Panc1 (cell line): ENCODE measurements around the gene PDS5A.

Experiments
- SIN3A ChIP-seq: IDR thresholded peaks from 2 replicates; pipeline ENCODE4 v1.6.1; 2012; ENCODE audit warnings: low read depth, mild to moderate bottlenecking, low read length, moderate library complexity, borderline replicate concordance; ENCODE audit not compliant: insufficient read depth
- TF ChIP-seq, protein P1 (sequence below): fragments of 450-650 bp; IDR thresholded peaks from 2 replicates; pipeline ENCODE4 v1.5.1; 2017; ENCODE audit warnings: mild to moderate bottlenecking
- TF ChIP-seq, protein P2 (sequence below), 2 experiments: IDR thresholded peaks; 2 replicates each; pipeline ENCODE4 v1.6.1; 2011 to 2012; ENCODE audit warnings: low read depth in 2 of 2, control low read depth in 1 of 2, low read length in 1 of 2, mild to moderate bottlenecking in 1 of 2, moderate library complexity in 1 of 2; ENCODE audit not compliant: insufficient read depth in 1 of 2

DNA sequence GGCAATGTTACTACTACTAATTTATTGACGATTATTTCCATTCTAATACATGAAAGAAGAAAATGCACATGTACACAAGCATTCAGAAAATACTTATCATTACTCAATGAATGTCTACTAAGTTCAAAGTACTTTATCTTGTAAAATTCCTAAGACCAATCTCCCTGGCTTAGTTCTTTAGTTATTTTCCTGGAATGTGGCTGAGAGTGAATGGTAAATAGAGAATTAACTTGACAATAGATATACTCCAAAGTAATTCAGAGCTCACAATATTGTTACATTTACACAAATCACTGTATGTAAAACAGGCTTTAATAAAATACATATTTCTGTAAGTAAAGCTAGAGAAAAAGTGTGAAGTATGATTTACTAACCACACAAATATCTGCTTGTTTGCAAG is 79.7 kb downstream of the PDS5A start:
- TF ChIP-seq, protein P1, sequence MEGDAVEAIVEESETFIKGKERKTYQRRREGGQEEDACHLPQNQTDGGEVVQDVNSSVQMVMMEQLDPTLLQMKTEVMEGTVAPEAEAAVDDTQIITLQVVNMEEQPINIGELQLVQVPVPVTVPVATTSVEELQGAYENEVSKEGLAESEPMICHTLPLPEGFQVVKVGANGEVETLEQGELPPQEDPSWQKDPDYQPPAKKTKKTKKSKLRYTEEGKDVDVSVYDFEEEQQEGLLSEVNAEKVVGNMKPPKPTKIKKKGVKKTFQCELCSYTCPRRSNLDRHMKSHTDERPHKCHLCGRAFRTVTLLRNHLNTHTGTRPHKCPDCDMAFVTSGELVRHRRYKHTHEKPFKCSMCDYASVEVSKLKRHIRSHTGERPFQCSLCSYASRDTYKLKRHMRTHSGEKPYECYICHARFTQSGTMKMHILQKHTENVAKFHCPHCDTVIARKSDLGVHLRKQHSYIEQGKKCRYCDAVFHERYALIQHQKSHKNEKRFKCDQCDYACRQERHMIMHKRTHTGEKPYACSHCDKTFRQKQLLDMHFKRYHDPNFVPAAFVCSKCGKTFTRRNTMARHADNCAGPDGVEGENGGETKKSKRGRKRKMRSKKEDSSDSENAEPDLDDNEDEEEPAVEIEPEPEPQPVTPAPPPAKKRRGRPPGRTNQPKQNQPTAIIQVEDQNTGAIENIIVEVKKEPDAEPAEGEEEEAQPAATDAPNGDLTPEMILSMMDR, result no peak
- TF ChIP-seq SIN3A, result no peak
- TF ChIP-seq, protein P2, sequence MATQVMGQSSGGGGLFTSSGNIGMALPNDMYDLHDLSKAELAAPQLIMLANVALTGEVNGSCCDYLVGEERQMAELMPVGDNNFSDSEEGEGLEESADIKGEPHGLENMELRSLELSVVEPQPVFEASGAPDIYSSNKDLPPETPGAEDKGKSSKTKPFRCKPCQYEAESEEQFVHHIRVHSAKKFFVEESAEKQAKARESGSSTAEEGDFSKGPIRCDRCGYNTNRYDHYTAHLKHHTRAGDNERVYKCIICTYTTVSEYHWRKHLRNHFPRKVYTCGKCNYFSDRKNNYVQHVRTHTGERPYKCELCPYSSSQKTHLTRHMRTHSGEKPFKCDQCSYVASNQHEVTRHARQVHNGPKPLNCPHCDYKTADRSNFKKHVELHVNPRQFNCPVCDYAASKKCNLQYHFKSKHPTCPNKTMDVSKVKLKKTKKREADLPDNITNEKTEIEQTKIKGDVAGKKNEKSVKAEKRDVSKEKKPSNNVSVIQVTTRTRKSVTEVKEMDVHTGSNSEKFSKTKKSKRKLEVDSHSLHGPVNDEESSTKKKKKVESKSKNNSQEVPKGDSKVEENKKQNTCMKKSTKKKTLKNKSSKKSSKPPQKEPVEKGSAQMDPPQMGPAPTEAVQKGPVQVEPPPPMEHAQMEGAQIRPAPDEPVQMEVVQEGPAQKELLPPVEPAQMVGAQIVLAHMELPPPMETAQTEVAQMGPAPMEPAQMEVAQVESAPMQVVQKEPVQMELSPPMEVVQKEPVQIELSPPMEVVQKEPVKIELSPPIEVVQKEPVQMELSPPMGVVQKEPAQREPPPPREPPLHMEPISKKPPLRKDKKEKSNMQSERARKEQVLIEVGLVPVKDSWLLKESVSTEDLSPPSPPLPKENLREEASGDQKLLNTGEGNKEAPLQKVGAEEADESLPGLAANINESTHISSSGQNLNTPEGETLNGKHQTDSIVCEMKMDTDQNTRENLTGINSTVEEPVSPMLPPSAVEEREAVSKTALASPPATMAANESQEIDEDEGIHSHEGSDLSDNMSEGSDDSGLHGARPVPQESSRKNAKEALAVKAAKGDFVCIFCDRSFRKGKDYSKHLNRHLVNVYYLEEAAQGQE (IDR thresholded peaks at IDR 0.05; ENCODE audit: insufficient read depth in 1 of 2, low read depth in 2 of 2, low read length in 1 of 2), result no peak
